Activated CD4-positive, alpha-beta T cell treated with anti-CD3 and anti-CD28 coated beads, Interleukin-2, Interleukin-4, amounts not matched to agents 100 ng/mL and 50 ng/mL, durations not matched to agents 16 hours and 8 hours (primary cell): ENCODE measurements around the gene GOLGA8A.
"Not testable (repeated sequence)": the region's sequence is repeated elsewhere in the genome, so short reads cannot be mapped to it uniquely, and the experiment has no call there.

Source experiments
- DNase-seq: peaks from one replicate; pipeline ENCODE4 v3.0.0-alpha.2; 2020; ENCODE audit warnings: low spot score

The GOLGA8A gene, protein sequence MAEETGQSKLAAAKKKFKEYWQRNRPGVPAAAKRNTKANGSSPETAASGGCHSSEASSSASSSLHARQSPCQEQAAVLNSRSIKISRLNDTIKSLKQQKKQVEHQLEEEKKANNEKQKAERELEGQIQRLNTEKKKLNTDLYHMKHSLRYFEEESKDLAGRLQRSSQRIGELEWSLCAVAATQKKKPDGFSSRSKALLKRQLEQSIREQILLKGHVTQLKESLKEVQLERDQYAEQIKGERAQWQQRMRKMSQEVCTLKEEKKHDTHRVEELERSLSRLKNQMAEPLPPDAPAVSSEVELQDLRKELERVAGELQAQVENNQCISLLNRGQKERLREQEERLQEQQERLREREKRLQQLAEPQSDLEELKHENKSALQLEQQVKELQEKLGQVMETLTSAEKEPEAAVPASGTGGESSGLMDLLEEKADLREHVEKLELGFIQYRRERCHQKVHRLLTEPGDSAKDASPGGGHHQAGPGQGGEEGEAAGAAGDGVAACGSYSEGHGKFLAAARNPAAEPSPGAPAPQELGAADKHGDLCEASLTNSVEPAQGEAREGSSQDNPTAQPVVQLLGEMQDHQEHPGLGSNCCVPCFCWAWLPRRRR

GRCh38 chr15:34437687-34438086, at the start of gene GOLGA8A:
Gene GOLGA8A, minus strand, starts transcription at chr15:34437808. Its CDS starts 48,117 bp downstream, at chr15:34389691.
- DNase-seq = peak; percentile 89

DNA sequence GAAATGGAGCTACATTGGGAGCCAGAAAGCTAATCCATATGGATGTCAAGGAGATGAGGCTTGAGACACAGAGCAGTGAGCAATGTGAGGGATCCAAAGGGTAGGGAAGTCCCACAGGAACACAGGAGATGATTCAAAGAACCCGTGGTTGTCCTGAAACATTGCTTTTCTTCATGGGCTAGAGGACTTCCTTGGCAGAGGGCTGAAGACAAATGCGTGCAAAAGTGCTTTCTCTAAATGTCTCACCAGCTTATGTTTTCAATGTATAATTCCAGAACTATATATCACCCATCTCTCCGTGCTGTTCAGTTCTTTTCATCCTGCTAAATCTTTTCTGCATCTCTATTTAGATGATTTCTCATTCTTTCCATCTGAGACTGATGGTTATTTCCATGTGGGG, 46.0 kb upstream of the GOLGA8A start:
- DNase-seq = no peak

DNA sequence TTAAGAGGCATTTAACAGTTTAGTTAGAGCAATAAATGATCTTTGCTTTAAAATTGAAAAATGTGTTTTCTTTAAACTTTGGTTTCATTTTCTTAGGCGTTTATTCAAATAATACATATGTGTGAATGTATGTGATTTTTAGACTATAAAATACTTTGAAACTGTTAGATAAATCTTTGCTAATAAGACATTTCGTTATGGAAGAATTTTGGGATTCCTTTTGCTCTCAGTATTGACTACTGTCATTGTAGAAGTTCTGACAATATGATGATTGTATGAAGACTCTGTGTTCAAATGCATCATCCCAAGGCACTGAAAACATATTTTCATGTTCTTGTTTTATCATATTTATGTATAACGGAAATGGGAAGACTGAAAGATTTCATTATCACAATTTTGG, 43.8 kb upstream of the GOLGA8A start:
- DNase-seq = no peak

DNA sequence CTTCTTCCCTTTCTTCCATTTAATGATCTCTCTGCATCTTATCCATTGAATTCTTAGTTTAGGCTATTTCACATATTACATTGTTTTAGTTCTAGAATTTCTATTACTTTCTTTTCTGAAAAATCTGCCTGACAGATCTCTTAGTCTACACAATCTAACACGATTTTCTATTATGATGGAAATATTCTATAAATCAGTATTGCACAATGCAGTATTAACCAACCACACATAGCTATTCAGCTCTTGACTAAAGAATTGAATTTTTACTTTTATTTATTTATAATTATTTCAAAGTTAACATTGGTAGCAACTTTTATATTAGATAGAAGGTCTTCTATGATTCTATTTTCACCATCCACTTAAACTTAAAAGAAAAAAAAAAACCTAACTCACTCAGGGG, 36.2 kb upstream of the GOLGA8A start:
- no peak for DNase-seq

DNA sequence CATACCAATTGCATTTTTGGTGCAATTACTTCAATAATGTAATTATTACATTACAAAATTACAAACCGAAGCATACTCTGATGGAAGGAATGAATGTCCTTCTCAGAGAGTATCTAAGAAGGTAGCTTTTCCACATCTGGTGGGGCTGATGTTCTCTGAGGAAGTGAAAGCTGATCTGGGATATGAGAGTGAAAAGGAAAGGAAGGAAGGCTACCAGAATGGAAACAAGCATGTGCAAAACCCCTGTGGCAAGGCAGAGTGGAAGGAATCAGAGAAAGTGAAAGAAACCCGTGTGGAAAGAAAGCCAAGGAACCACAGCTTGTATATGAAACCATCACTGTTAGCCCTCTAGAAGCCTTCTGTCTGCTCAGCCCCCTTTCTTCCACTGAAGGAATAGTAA, 35.3 kb upstream of the GOLGA8A start:
- DNase-seq = no peak

- no peak for DNase-seq
These were observed 33.3 kb upstream of the GOLGA8A start for GRCh38 chr15:34470892-34471291.

GRCh38 chr15:34470091-34470490, 32.5 kb upstream of the GOLGA8A start:
- peak; percentile 24 for DNase-seq

- DNase-seq = no peak
These were observed 24.1 kb upstream of the GOLGA8A start for GRCh38 chr15:34461730-34462129.

GRCh38 chr15:34460451-34460850, 22.8 kb upstream of the GOLGA8A start:
- no peak for DNase-seq

DNA sequence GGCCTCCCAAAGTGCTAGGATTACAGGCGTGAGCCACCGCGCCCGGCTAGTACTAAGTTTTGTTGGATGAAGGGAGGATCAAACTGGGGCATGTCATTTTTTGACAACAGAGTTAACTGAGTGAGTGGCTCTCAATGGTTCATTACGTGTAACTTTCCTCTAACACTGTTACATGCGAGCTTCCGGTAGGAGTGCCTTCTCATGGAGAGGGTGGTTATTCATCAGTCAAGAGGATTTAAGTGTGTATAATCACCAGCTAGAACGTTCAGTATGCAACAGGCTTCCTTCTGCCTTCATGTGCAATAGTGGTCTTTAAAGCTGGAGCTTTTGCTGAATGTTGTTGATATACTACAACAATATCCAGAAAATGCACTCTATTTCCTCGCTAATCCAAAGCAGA, 19.1 kb upstream of the GOLGA8A start:
- DNase-seq = no peak

GRCh38 chr15:34442891-34443290, 5.3 kb upstream of the GOLGA8A start:
- no peak for DNase-seq

DNA sequence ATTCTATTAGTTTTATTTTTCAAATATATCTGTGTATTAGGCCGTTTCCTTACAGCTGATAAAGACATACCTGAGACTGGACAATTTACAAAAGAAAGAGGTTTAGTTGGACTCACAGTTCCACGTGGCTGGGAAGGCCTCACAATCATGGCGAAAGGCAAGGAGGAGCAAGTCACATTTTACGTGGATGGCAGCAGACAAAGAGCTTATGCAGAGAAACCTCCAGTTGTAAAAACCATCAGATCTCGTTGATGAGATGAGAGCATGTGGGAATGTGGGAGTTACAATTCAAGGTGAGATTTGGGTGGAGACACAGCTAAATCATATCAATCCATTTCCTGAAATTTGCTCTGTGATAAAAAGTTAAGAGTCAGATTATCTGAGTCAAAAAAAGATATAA, 2.3 kb upstream of the GOLGA8A start:
- no peak for DNase-seq

DNA sequence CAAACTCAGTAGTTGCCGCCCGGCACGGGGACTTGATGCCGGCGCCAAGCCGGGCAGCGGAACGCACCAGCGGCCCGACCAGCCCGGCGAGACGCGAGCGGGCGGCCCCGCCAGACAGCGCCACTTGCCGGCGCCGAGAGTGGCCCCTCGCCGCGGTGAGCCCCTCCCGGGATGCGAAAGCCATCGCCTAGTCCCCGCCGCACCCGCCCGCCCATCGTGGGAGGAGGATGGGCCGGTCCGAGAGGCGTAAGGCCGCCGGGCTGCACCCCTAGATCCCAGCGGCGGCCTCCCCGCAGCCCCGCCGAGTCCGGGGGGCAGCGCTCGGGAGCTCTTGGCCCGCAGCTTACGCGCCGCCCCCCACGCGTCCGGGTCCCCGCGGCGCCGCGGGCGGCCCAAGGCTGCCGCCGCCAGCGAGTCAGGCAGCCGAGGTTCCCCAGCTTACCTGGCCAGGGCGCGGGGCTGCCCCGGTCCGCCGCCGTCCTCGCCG, 609 bp downstream of the GOLGA8A start:
- peak; percentile 47 for DNase-seq

DNA sequence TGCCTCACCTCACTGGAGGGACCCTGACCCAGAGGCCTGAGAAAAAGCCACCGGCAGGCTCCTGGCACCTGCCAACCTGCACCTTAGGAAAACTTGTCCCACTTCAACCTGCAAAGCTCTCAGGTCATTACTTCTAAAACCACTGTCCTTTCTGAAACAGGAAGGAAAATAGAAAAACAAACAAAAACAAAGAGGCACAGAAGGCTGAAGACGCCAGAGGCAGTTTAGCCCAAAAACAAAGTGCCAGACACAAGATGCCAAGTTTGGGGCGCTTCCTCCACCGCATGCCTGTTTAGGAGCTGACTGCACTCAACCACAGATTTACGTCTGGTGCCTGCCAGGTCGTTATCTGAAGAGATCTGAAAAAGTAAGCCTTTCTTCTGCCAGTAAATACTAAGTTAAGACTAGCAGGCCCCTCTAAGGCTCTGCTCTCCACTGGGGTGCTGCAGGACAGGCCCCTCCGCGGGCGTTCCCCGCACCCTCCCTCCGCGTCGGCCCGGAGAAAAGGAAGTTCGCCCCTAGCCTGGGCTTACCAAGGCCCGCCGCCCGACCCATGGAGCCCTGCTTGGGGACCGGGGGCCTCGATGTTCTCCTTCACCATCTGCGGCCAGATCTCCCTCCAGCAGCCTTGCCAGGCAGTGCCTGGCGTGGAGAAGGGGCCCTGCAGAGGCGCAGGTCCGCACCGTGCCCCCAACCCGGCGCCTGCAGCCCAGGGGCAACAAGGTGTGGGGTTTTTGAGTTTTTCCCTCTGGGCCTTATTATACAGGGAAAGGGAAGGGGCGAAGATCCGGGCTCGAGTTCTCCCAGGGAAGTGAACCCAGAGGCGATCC, 1.3 kb downstream of the GOLGA8A start:
- DNase-seq = peak; percentile 43

DNA sequence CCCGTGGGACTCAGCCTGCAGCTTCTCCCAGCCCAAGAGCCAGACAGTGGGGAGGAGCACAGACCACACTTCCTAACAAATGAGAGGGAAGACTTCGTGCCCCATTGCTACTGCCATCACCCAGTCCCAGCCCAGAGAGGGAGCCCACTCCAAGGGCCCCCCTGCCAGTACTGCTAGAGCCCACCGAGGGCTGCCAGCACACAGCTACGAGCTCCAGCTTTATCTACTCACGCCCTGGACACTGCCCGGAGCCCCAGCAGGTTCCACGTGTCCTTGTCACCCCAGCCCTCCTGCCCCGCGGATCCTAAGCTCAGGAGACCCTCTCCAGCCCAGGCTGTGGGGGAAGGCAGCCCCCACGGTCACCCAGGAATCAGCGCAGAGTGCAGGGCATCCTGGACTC, 1.9 kb downstream of the GOLGA8A start:
- no peak for DNase-seq

- DNase-seq = no peak
These were observed 2.8 kb downstream of the GOLGA8A start for GRCh38 chr15:34434627-34435305.

DNA sequence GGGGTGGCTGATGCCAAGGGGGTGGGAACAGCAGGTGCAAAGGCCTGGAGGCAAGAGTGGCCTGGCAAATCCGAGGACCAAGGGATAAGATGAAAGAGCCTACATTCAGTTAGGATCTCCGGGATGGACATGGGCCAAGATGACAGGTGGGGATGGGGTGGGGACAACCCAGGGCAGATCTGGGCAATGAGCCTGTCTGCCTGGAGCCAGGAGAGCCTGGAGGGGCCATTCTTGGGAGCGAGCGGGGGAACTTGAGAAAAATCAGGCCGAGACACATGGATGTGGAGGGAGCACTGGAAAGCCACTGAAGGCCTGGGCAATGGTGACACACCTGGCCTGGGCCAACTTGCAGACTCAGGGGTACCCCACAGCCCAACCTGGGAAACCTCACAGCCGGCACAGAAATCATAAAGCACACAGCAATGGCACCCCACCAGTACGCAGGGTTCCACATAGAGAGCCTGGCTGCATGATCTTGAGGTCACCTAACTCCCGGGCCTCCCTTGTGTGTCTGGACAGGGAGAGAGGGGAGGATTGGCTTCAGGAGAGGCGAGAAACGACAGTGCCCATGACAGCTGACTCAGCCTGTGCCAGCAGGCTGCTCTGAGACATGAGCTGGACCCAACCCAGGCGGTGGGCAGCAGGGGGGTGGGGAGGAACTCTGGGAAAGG, 3.5 kb downstream of the GOLGA8A start:
- DNase-seq = not testable (repeated sequence)

- not testable (repeated sequence) for DNase-seq
These were observed 7.0 kb downstream of the GOLGA8A start for GRCh38 chr15:34430642-34431041.

DNA sequence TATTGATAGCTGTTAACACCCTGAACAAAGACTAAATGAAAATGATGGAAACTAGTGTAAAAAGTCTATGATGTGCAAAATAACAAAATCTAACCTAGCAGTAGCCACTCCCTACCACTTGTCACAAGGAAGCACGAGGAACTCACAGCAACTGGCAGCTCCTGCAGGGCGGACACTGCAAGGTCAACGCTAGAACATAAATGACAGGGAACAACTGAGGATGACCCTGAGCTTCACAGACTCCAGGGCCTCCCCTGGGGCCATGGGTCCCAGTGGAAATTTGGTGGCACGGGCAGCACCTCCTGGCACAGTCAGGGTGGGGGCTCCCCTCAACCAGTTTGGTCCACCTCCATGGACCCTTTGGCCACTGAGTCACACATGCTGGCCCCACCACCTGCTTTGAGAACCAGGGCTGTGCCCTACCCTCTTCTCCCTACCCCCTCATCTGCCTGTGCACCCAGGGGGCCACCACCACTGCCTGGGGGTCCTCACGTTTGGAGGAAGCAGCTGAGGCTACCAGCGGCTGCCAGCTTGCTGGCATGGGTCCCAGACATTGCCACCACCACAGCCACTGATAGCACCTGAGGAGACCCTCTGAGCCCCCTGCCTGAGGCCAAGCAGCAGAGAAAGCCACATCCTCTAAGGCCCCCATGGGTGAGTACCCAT, 14.1 kb downstream of the GOLGA8A start:
- DNase-seq = not testable (repeated sequence)

- DNase-seq = not testable (repeated sequence)
These were observed 16.7 kb downstream of the GOLGA8A start for GRCh38 chr15:34420953-34421352.

- DNase-seq = not testable (repeated sequence)
These were observed 19.2 kb downstream of the GOLGA8A start for GRCh38 chr15:34418435-34418834.
